ENCODE measurements around the gene AQP12A. TPM values are rescaled to one million over a fixed set of nuclear protein-coding genes. Genes with fewer than 3 reads are reported as not detected.
"Not testable (repeated sequence)": the region's sequence is repeated elsewhere in the genome, so short reads cannot be mapped to it uniquely, and the experiment has no call there.

AQP12A gene
- total RNA-seq, 1 donor from 2014 or later: not detected

GRCh38 chr2:240672701-240673190 lies 18.9 kb upstream of the AQP12A start:
- H3K4me1 Mint-ChIP-seq (ENCODE audit: unreplicated experiment): no peaks in the 10 kb centered on the region
- H3K36me3 Mint-ChIP-seq (ENCODE audit: unreplicated experiment): no peaks in the 10 kb centered on the region
- H3K27me3 Mint-ChIP-seq (ENCODE audit: unreplicated experiment): peaks cover 34% of the 10 kb centered on the region
- H3K4me3 Mint-ChIP-seq (ENCODE audit: unreplicated experiment): no peak overlapping the region
- H3K9me3 Mint-ChIP-seq (ENCODE audit: unreplicated experiment): no peaks in the 10 kb centered on the region
- peak; percentile 81 for DNase-seq (ENCODE audit: extremely low spot score, unreplicated experiment)
- no peak overlapping the region for H3K27ac Mint-ChIP-seq (ENCODE audit: unreplicated experiment)
- no peak for TF ChIP-seq CTCF (IDR thresholded peaks at IDR 0.05)

- H3K27ac Mint-ChIP-seq (ENCODE audit: unreplicated experiment); H3K4me3 Mint-ChIP-seq (ENCODE audit: unreplicated experiment); H3K36me3 Mint-ChIP-seq (ENCODE audit: unreplicated experiment); H3K4me1 Mint-ChIP-seq (ENCODE audit: unreplicated experiment); H3K9me3 Mint-ChIP-seq (ENCODE audit: unreplicated experiment): not testable (repeated sequence)
- DNase-seq (ENCODE audit: extremely low spot score, unreplicated experiment): peak; percentile 68
- H3K27me3 Mint-ChIP-seq (ENCODE audit: unreplicated experiment): peaks cover 19% of the 10 kb centered on the region
Observed at GRCh38 chr2:240674461-240675184, 17.0 kb upstream of the AQP12A start.

- not testable (repeated sequence) for DNase-seq (ENCODE audit: extremely low spot score, unreplicated experiment)
- H3K27me3 Mint-ChIP-seq (ENCODE audit: unreplicated experiment): peaks cover 15% of the 10 kb centered on the region
Observed at GRCh38 chr2:240675345-240675744, 16.3 kb upstream of the AQP12A start.

GRCh38 chr2:240678043-240678442 lies 13.6 kb upstream of the AQP12A start:
- not testable (repeated sequence) for H3K4me1 Mint-ChIP-seq (ENCODE audit: unreplicated experiment); H3K27ac Mint-ChIP-seq (ENCODE audit: unreplicated experiment); DNase-seq (ENCODE audit: extremely low spot score, unreplicated experiment); H3K9me3 Mint-ChIP-seq (ENCODE audit: unreplicated experiment); H3K36me3 Mint-ChIP-seq (ENCODE audit: unreplicated experiment); H3K27me3 Mint-ChIP-seq (ENCODE audit: unreplicated experiment); H3K4me3 Mint-ChIP-seq (ENCODE audit: unreplicated experiment)

More at GRCh38 chr2:240675345-240675744, 16.3 kb upstream of the AQP12A start:
- H3K4me1 Mint-ChIP-seq (ENCODE audit: unreplicated experiment); H3K36me3 Mint-ChIP-seq (ENCODE audit: unreplicated experiment); H3K27ac Mint-ChIP-seq (ENCODE audit: unreplicated experiment); H3K4me3 Mint-ChIP-seq (ENCODE audit: unreplicated experiment); H3K9me3 Mint-ChIP-seq (ENCODE audit: unreplicated experiment): not testable (repeated sequence)

GRCh38 chr2:240678909-240679308 lies 12.8 kb upstream of the AQP12A start:
- not testable (repeated sequence) for H3K4me3 Mint-ChIP-seq (ENCODE audit: unreplicated experiment); H3K27ac Mint-ChIP-seq (ENCODE audit: unreplicated experiment); H3K4me1 Mint-ChIP-seq (ENCODE audit: unreplicated experiment); DNase-seq (ENCODE audit: extremely low spot score, unreplicated experiment); H3K27me3 Mint-ChIP-seq (ENCODE audit: unreplicated experiment); H3K36me3 Mint-ChIP-seq (ENCODE audit: unreplicated experiment); H3K9me3 Mint-ChIP-seq (ENCODE audit: unreplicated experiment)

- not testable (repeated sequence) for H3K27ac Mint-ChIP-seq (ENCODE audit: unreplicated experiment); H3K27me3 Mint-ChIP-seq (ENCODE audit: unreplicated experiment); H3K4me3 Mint-ChIP-seq (ENCODE audit: unreplicated experiment); DNase-seq (ENCODE audit: extremely low spot score, unreplicated experiment); H3K36me3 Mint-ChIP-seq (ENCODE audit: unreplicated experiment); H3K4me1 Mint-ChIP-seq (ENCODE audit: unreplicated experiment); H3K9me3 Mint-ChIP-seq (ENCODE audit: unreplicated experiment)
Observed at GRCh38 chr2:240680185-240680584, 11.5 kb upstream of the AQP12A start.

- not testable (repeated sequence) for H3K4me1 Mint-ChIP-seq (ENCODE audit: unreplicated experiment); H3K27ac Mint-ChIP-seq (ENCODE audit: unreplicated experiment); H3K9me3 Mint-ChIP-seq (ENCODE audit: unreplicated experiment); DNase-seq (ENCODE audit: extremely low spot score, unreplicated experiment); H3K27me3 Mint-ChIP-seq (ENCODE audit: unreplicated experiment); H3K4me3 Mint-ChIP-seq (ENCODE audit: unreplicated experiment); H3K36me3 Mint-ChIP-seq (ENCODE audit: unreplicated experiment)
Observed at GRCh38 chr2:240682431-240683224, 9.0 kb upstream of the AQP12A start, which contains the start of gene AQP12B. Gene AQP12B, minus strand, starts transcription at chr2:240682885. Its CDS starts 48 bp downstream, at chr2:240682837.

- H3K4me3 Mint-ChIP-seq (ENCODE audit: unreplicated experiment); H3K27ac Mint-ChIP-seq (ENCODE audit: unreplicated experiment); H3K27me3 Mint-ChIP-seq (ENCODE audit: unreplicated experiment); H3K4me1 Mint-ChIP-seq (ENCODE audit: unreplicated experiment); H3K9me3 Mint-ChIP-seq (ENCODE audit: unreplicated experiment); DNase-seq (ENCODE audit: extremely low spot score, unreplicated experiment); H3K36me3 Mint-ChIP-seq (ENCODE audit: unreplicated experiment): not testable (repeated sequence)
Observed at GRCh38 chr2:240683329-240683979, 8.2 kb upstream of the AQP12A start.

- not testable (repeated sequence) for H3K4me3 Mint-ChIP-seq (ENCODE audit: unreplicated experiment); H3K27me3 Mint-ChIP-seq (ENCODE audit: unreplicated experiment); H3K27ac Mint-ChIP-seq (ENCODE audit: unreplicated experiment); H3K36me3 Mint-ChIP-seq (ENCODE audit: unreplicated experiment); H3K4me1 Mint-ChIP-seq (ENCODE audit: unreplicated experiment); H3K9me3 Mint-ChIP-seq (ENCODE audit: unreplicated experiment)
- peak; percentile 67 for DNase-seq (ENCODE audit: extremely low spot score, unreplicated experiment)
Observed at GRCh38 chr2:240683980-240684728, 7.5 kb upstream of the AQP12A start.
